Measurements from ENCODE around the gene NEDD4L.

NEDD4L gene

DNA sequence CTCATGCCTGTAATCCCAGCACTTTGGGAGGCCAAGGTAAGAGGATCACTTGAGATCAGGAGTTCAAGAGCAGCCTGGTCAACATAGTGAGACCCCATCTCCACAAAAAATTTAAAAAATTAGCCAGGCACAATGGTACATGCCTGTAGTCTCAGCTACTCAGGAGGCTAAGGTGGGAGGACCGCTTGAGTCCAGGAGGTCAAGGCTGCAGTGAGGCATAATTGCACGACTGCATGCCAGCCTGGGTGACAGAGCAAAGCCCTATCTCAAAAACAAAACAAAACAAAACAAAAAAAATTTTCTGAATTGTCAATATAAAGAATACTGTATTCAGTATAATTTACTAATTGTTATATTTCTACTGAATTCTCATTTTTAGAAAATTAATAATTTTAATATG is 20.9 kb upstream of the NEDD4L start:
- Histone ChIP-seq H3K36me3 (replicated peaks) (no peaks in the 10 kb centered on the region), H3K27me3 (replicated peaks) (no peaks in the 10 kb centered on the region), H3K27ac (no peak overlapping the region), H3K4me3 (ENCODE audit: low read depth, low read length) (no peak overlapping the region)
- in situ Hi-C loops (cut with HindIII; ENCODE audit: low pct_ligation_motif_present, low sequenced_read_pairs): no loop called here
- TF ChIP-seq, protein P1, sequence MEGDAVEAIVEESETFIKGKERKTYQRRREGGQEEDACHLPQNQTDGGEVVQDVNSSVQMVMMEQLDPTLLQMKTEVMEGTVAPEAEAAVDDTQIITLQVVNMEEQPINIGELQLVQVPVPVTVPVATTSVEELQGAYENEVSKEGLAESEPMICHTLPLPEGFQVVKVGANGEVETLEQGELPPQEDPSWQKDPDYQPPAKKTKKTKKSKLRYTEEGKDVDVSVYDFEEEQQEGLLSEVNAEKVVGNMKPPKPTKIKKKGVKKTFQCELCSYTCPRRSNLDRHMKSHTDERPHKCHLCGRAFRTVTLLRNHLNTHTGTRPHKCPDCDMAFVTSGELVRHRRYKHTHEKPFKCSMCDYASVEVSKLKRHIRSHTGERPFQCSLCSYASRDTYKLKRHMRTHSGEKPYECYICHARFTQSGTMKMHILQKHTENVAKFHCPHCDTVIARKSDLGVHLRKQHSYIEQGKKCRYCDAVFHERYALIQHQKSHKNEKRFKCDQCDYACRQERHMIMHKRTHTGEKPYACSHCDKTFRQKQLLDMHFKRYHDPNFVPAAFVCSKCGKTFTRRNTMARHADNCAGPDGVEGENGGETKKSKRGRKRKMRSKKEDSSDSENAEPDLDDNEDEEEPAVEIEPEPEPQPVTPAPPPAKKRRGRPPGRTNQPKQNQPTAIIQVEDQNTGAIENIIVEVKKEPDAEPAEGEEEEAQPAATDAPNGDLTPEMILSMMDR (IDR thresholded peaks at IDR 0.05; ENCODE audit: low read depth, low read length, missing control alignments): no peak
- DNase-seq: no peak

DNA sequence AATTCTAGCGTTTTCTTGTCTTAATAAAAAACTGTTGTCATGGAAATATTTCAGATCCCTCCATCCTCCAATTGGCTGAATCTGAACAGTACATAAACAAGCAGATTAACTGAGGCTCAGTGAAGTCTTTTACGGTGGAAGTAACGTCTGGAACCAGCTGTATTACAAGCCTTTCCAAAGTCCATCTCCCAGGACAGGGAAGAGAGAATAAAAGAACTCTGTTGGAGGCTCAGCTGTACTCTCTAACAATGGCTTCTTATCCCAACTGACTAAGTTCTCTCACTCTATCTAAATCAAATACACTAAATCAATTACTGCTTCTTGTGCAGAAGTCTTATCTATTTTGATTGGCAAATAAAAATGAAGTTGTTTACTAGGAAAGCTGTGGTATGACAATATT is 19.9 kb upstream of the NEDD4L start:
- Histone ChIP-seq H3K27me3 (replicated peaks) (no peaks in the 10 kb centered on the region), H3K36me3 (replicated peaks) (no peaks in the 10 kb centered on the region), H3K4me3 (ENCODE audit: low read depth, low read length) (no peak overlapping the region), H3K27ac (no peak overlapping the region)
- TF ChIP-seq, protein P1 (IDR thresholded peaks at IDR 0.05; ENCODE audit: low read depth, low read length, missing control alignments): no peak
- in situ Hi-C loops (cut with HindIII; ENCODE audit: low pct_ligation_motif_present, low sequenced_read_pairs): no loop called here
- no peak for DNase-seq

DNA sequence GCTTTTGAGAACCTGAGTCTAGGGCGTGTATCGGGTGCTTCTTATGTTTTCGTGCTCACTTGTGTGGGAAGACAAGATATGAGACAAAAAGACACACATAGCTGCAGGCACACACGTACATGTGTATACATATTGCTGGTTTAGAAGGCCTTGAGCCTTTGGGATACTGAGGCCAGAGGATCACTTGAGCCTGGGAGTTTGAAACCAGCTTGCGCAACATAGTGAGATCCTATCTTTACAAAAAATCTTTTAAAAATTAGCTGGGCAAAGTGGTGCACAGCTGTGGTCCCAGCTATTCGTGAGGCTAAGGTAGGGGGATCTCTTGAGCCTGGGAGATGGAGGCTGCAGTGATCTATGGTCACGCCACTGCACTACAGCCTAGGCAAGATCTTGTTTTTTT is 18.8 kb upstream of the NEDD4L start:
- TF ChIP-seq, protein P1 (IDR thresholded peaks at IDR 0.05; ENCODE audit: low read depth, low read length, missing control alignments): no peak
- Histone ChIP-seq H3K36me3 (replicated peaks) (no peaks in the 10 kb centered on the region), H3K4me3 (ENCODE audit: low read depth, low read length) (no peak overlapping the region), H3K27ac (no peak overlapping the region), H3K27me3 (replicated peaks) (no peaks in the 10 kb centered on the region)
- DNase-seq: no peak
- in situ Hi-C loops (cut with HindIII; ENCODE audit: low pct_ligation_motif_present, low sequenced_read_pairs): no loop called here

DNA sequence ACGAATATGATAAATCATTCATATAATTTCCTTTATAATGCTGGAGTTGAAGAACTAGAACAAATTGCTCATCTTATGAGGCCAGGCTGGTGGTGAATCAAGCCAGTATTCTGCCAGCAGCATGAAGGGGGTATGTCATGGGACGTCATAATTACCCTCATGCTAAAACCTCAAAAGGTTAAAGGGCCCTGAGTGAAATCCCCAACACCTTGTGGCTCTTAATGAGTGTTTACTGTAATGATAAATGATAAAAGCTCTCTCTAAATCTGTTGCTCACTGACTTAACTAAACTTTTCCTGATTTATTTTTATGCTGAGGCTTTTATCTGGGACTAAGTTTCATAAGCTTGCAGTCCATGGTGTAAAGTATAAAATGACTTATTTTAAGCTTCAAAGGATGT is 18.3 kb upstream of the NEDD4L start:
- Histone ChIP-seq H3K27me3 (replicated peaks) (no peaks in the 10 kb centered on the region), H3K4me3 (ENCODE audit: low read depth, low read length) (no peak overlapping the region), H3K36me3 (replicated peaks) (no peaks in the 10 kb centered on the region), H3K27ac (no peak overlapping the region)
- DNase-seq: no peak
- TF ChIP-seq, protein P1 (IDR thresholded peaks at IDR 0.05; ENCODE audit: low read depth, low read length, missing control alignments): no peak
- in situ Hi-C loops (cut with HindIII; ENCODE audit: low pct_ligation_motif_present, low sequenced_read_pairs): no loop called here

DNA sequence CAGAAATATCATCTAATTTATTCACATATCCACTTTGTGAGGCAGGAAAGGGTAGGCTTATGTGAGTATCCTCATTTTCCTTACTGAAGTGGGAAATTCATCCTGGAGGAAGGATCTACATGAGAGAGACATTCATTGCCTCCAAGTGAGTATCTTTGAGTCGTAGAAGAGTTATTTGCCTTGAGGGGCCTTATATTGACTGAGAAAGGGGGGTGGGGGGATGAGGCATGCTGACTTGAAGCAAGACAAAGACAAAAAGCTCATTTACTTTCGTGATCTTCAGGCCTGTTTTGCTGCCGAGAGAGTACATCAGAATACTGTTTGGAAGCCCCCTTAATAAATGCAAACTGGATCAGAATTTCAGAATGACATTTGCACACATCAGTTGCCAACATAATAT is 17.6 kb upstream of the NEDD4L start:
- in situ Hi-C loops (cut with HindIII; ENCODE audit: low pct_ligation_motif_present, low sequenced_read_pairs): no loop called here
- Histone ChIP-seq H3K4me3 (ENCODE audit: low read depth, low read length) (no peak overlapping the region), H3K36me3 (replicated peaks) (no peaks in the 10 kb centered on the region), H3K27me3 (replicated peaks) (no peaks in the 10 kb centered on the region), H3K27ac (no peak overlapping the region)
- no peak for DNase-seq
- TF ChIP-seq, protein P1 (IDR thresholded peaks at IDR 0.05; ENCODE audit: low read depth, low read length, missing control alignments): no peak

DNA sequence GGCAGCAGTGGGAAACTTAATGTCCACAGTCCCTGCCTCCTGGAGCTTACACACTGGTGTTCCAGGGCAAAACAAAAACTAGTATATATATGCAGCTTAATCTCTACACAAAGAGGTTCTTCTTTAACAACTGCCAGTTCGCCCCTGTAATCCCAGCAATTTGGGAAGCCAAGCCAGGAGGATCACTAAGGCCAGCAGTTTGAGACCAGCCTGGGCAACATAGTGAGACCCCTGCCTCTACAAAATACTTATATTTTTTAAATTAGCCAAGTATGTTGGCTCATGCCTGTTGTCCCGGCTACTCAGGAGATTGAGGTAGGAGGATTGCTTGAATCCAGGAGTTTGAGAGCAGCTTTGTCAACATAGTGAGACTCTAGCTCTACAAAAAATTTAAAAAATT is 17.2 kb upstream of the NEDD4L start:
- no peaks in the 10 kb centered on the region for H3K27me3 ChIP-seq (replicated peaks)
- no peak for DNase-seq
- H3K4me3 ChIP-seq (ENCODE audit: low read depth, low read length): no peak overlapping the region
- TF ChIP-seq, protein P1 (IDR thresholded peaks at IDR 0.05; ENCODE audit: low read depth, low read length, missing control alignments): no peak
- no peak overlapping the region for H3K27ac ChIP-seq
- in situ Hi-C loops (cut with HindIII; ENCODE audit: low pct_ligation_motif_present, low sequenced_read_pairs): no loop called here
- H3K36me3 ChIP-seq (replicated peaks): no peaks in the 10 kb centered on the region

All from brain microvascular endothelial cell (primary cell).